OCI-M2 (cell line): ENCODE measurements around the gene POU6F2.

ENCODE experiments used
- DNase-seq: peaks from one replicate; lab custom pipeline; 2025; ENCODE audit not compliant: unreplicated experiment; lab: John Stamatoyannopoulos, UW

POU6F2 gene

DNA sequence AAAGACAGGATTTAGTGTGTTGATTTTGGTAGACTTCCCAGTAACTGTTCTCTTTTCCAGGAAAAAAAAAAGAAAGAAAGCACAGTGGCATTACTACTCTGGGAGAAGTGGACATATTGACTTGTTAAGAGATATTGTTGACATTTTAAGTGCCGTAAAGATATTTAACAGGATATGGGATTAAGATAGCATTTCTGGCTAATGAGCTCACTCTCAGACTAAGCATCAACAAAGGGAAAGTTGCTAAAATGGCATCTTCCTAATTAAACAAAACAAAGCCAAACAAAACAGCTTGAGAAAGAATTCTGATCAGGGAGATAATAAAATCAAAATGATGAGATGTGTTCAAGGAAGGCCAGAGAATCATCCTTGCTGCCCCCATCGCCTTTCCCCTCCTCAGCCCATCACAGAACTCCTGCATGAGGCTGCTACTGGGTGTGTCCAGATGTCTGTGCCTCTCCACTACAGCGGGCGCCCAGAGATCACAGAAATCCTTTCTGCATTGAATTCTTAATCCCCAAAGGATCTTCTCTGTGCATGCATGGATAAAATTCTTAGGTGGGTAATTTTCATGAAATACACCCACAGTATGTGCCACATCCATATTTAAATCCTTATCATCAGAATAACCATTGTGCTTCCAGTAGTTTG is 270.5 kb downstream of the POU6F2 start:
- DNase-seq, result no peak

DNA sequence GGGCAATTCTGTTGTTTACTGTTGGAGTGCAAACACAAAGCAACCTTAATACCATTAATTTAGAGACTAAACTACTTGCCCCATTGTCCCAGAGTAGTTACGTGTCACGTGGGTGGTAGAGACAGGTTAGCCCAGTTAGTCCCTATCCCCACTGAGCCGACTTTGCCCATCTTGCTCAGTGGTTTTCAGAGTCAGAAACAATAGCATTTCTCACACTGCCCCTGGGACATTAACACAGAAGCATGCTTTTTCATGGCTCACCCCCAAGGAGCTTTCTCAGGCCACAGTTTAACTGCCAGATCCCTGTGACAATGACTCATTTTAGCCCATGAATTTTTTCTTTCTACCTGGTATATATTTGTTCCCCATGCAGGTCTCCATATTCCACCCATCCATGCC is 271.0 kb downstream of the POU6F2 start:
- no peak for DNase-seq

DNA sequence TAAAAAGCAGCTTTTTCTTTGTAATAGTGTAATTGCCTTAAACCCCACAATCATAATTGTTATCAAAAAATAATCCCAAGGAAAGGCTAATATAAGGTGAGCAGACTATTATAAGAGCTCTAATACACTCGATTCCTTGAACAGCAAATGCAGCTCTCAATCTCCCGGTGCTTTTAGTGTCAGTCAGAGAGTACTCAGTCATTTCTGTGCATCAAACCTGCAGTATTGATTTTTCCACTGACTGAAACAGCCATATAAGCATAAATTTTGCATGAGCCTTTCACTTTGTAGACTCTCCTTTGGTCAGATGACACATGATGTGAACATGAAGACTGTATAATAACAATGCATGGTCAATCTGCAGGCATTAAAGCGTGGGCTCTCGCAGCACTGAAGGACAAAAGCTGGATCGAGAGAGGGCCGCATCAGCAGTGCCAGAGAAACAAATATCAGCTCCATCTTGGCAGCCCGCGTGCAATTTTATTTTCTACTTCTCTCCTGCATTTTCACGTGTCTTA is 272.0 kb downstream of the POU6F2 start:
- no peak for DNase-seq

DNA sequence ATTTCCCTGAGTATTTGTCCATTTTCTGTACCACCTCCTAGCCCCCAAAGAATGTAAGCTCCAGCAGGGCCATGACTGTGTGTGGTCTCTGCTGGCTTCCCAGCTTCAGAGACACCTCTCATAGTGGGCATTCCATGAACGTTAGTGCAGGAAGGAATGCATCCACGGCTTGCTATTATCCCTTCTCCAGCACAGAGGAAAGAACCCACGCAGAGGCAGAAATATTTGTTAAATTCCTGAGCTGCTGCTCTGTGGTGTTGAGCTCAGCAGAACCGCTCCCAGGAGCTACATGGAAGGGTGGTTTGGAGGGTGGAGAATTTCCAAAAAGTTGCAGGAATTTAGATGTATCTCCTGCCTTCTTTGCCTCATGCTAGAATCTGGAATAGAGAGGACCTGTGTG is 275.2 kb downstream of the POU6F2 start:
- no peak for DNase-seq

DNA sequence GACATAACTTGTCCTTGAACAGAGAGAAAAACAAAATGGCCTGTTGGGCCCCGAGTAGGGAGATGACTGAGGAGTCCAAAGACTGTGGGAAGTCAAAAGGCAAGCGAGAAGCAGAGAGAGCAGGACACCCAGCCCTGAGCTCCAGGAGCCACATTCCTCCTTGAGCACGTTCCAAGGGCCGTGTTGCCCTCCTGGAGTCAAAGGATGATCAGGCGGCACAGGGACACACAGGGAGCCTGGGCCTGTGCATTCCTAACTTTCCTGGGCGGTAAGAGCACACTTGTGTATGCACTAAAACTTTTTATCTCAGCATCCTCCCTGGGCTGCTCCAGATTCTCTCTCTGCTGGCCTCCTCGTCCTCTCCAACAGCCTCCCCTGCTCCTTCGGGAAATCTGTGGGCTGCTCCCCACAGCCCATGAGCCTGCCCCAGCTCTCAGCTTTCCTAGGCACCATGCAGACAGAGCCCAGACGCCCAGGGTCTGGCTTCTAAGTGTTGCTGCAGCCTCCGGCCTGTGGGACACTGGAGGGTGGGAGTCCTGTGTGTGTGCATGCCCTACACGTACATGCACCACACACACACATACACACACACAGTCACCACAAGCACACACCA is 281.8 kb downstream of the POU6F2 start:
- no peak for DNase-seq

DNA sequence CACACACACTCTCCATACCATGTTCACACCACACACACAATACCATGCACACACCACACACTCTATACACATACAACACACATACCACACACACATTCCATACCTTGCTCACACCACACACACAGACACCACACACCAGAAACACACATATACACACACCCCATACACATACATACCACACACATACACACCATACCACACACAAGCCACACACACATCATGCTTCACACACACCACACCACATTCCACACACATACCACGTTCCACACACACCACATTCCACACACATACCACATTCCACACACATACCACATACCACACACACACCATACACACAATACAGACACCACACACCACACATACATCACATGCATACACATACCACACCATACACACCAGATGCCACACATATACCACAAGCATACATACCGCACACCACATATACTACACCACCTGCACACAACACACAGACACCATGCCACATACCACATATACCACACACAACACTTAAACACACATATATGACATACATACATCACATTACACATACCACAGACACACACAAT is 282.7 kb downstream of the POU6F2 start:
- no peak for DNase-seq

DNA sequence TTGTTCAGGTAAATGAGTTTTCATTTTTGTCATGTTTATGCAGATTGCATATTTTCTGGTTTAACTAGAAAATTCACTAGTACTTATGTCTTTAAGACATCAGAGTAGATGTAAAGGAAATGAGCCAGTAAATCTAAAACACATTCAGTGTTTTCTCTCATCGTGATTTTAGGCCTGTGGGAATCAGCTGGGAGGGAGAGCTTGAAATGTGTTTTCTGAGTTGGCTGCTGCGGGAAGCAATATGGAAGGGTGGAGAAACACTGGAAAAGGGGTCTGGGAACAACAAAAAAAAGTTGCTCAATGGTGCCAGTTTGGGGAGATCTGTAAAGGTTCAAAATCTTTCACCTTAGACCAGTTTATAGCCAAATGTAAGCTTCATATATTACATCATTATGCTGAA is 284.1 kb downstream of the POU6F2 start:
- DNase-seq, result no peak

DNA sequence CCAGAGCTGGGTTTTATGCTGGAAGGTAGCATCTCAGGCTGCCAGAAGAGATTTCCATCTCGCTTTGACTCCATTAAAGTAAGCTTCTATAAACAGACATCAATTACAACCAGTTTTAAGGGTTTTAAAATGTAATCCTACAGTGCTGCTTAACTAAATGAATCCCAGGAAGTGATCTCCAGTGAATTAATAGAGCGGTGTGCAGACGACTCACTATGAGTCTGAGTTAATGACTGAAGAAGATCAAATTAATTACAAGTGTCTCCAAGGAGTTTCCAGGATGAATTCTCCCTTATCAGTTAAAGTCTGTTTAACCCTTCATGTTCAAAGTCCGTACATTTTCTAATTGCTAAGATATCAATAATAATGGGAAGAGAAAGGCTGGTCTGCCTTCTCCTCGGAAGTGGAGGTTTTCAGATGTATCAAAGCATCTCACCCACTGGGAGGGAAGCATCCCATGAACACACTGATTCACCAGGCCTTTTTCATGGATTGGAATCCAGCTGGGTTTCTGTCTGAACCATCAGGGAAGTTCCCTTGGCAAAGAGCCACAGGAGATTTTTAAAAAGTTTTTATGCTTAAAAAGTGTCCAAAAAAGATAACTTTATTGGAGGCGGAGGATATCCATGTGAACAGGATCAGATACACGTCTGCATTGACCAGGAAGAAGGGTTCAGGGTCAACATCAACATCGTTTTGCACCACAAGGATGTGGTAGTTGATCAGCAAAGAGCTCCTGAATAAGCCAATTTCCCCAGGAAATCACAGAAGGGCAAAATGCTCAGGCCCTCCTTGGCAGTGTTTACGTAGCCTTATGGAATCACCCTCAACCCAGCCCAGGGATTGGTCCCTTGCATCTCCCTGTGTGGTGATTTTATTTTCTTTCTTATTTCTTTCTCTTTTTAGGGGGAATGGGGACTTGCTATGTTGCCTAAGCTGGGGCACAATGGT is 288.2 kb downstream of the POU6F2 start:
- DNase-seq, result no peak

DNA sequence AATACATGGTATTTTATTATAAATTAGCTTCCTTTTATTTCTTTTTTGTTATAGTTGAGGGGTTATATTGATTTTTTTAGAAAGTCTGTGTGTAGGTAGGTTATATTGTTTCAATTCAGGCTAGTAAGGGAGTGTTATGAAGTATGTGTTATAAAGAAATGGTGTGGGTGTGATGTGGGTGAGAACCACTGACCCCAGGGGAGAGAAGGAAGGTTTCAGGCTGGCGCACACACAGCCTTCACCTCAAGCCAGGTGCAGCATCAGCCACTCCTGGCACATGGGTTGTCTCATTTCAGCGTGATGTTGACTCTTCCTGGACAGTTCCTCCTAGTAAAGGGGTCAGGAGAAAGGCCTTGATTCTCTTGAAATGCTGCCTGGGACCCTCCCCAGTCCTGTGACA is 291.3 kb downstream of the POU6F2 start:
- no peak for DNase-seq

DNA sequence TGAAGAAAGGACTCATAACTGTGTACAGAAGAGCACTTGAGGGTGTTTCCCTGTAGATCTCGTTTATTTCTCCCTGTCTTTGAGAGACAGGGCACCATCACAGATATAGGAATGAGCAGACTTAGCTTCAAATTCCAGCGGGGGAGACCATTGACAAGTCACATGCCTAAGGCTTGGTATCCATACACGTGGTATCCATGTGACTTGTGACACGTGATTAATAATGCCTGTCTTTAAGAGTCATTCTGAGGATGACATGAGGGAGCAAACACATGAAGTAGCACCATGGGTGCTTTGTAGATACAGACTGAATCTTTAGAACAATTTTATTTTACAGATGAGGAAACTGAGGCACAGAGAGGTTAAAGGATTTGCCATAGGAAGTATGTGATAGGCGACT is 292.3 kb downstream of the POU6F2 start:
- DNase-seq, result no peak

DNA sequence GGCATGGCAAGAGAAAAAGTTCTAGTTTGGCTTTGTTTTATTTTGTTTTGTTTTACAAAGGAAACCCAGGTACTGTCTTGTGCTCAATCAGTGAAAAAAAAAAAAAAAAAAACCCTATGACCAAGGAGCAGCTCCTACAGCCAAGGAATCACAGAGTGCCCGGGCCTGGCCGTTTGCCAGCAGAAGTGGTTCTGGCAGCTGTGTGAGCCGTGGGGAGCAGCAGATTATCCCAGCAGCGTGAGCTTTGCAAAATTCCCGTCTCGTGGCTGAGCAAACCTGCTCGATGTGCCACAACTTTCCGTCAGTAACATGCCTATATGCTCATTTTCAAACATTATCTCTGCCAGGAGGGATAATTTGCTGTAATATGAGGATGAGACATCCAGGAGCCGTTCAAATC is 293.7 kb downstream of the POU6F2 start:
- DNase-seq, result no peak

DNA sequence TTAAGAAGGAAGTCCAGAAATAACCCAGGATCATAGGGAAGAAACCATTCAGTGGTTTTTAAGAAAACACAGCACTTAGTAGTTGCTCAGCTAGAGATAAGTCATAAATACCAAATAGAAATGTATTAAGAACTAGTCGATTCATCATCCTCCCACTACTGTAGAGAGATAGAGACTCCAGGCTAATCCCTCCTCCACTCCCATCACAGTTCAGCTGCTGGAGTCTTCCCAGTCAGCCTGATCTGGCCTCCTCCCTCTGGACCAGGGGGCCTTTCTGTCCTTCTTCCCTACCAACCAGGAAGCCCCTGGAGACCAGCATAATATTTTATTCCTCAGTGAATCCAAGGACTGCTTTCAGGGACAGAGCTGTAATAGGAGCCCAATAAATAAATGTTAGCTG is 294.4 kb downstream of the POU6F2 start:
- no peak for DNase-seq

DNA sequence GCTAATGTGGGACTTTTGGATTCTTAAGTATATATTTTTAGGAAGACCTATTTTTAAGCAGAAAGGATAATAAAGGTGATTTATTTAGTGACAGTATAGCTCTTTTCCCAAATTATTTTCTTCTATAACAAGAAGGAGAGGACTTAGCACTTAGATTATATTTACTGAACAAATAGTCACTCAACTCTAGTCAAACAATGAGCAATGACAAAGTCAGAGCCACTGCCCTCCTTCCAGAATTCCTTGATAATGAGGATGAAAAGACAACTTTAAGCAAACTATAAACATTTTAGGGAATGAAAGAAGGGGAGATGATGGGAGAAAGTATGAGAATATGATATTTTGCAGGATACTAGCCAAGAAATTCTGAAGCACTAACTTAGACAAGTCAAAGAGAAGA is 295.0 kb downstream of the POU6F2 start:
- no peak for DNase-seq

DNA sequence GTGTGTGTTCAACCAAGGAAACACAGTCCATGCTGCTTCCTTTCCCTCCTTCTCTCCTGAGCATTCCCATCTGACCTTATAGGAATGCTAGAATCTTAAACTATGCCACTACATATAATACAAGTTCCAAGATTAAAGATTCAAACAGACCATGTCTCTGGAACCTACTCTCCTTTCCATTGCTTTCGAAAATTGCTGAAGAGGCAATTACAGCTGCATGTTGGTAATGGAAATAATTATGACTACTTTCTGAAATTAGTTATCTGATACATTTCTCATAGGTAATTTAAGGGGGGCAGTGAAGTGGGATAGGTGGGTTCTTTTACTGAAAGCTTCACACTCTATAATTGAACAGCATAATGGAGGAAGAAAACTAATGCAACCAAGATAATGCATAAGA is 302.6 kb downstream of the POU6F2 start:
- DNase-seq, result no peak

DNA sequence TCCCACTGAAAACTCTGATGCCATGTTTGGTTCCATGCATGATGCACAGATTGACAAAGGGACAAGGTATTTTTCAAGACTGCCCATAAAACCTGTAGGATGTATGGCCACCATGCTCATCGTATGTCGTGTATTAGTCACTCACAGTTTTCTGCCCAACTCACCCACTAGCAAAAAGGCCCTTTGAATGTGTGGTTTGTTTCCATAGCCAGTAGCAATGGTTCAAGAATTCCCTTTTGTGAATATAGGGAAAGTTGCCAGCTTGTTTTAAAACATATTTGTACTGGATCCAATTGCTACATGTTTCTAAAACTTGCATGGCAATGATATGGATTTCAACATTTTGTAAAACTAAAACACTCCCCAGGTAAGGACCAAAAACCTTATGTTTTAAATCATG is 307.5 kb downstream of the POU6F2 start:
- DNase-seq, result no peak

DNA sequence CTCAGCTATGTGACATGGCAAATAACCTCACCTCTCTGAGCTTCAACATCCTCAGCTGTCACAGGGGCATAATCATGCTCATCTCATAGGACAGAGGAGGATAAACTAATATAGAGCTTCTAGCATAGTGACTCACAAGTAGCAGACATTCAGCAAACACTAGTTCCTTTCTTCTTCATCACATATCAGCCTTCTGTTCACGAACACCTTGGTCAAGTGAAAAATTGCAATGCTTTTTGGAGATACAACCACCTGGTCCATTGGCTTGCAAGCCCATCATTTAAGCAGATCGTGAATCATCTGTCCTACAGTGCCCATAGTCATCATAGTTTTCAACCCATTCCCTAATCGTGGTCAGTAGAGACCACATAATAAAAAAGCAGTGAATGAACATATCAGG is 310.6 kb downstream of the POU6F2 start:
- no peak for DNase-seq

DNA sequence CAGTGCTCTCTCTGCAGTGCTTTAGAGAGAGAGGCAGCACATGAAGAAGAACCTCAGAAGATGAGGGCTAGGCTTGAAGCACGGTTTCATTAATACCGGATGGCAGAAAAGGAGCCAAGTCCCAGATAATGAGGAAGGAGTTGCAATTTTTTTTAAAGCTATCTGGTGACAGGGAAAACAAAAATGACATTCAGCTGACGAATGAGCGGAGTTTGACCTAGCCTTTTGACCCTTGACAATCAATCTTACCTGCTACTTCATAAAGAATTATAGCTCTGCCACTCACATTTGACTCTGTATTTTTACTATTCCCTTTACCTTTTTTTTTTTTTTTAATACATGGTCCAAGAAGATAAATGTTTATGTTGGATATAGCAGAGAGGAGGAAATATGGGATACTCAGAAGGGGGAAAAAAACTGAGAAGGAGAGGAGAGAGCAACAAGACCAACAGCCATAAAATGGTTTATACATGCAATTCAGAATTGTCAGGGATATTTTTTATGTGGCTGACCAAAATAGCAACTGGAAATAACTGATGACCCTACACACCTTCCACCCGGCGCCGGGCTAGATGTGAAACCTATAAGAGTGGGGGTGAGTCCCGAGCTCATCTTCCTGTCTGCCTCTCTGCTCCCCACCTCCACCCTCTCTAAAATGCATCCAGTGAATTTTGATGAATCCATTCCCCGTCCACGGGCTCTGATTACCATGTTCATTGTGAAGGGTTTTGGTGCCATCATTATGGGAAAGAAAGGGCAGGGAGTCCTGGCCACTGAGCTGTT is 314.1 kb downstream of the POU6F2 start:
- no peak for DNase-seq

DNA sequence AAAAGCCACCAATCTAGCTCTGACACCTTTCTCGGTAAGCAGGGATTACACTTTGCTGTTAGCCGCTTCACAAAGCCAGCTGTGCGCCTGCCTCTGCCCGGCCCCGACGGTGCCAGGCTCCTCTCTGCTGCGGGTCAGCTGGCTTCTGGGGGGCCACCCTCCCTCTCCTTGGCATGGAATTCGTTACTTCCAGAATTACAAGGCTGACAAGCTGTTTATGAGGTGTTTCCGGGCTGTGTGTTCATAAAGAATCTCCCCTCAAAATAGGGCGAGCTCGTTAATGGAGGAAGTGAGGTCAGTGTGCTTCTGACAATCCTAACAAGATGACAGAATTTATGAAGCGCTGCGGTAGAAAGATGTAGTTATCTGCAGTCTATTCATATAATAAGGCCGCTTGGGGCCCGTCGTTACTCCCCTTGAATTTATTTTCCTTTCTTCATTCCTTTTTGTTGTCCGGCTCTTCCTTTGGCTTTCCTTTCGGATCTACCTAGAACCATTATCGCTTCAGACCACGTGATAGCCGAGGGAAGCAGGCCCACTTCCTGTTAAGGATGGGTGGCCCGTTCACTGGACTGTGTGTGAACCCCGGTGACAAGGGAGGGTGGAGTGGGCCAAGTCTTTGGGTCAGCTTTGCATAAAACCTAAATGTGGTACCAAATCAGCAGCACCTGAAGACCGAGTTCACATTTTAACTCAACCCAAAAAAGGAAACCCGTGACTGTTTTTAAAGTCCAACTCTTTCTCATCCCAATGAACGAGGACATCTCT is 315.5 kb downstream of the POU6F2 start:
- DNase-seq, result no peak

DNA sequence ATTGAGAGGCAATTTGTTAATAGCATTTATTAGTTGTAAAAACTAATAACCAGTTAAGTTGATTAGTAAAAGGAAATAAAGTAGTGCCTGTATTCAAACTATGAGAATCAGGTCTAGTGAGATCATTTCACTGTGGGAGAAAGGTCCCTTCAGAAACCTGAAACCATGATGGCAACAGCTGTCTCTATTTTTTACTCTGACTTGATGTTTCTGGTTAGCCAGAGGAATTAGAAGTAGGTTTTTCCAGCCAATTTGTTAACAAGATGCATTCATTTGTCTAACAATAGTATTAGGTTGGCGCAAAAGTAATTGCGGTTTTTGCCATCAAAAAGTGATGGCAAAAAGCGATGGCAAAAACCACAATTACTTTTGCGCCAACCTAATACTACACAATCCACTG is 316.3 kb downstream of the POU6F2 start:
- no peak for DNase-seq

DNA sequence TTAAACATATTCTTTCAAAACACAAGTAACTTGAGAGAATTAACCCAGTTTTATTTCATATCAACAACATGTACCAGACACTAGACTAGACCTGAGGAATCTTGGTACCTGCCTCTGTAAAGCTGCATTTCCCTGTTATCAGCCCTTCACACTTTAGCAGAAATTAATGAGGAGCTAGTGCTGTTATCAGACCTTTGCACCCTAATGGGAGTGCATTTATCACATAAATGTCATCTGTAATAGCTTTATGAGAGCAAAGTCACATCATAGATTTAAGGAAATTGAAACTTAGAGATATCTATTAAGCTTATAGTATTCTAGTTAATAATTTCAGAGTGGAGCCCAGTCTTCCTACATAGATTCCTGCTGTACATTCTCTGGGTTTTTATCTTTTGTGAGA is 318.1 kb downstream of the POU6F2 start:
- no peak for DNase-seq
